ENCODE results near the gene ATF6. TPM values are rescaled to one million over a fixed set of nuclear protein-coding genes. Genes with fewer than 3 reads are reported as not detected.

Gene ATF6
- total and polyA plus RNA-seq, 2 of the 8 experiments (the other 6 are each of a cell fraction or from before 2014, with no cell fraction given) = 4.6 to 10.0 TPM

DNA sequence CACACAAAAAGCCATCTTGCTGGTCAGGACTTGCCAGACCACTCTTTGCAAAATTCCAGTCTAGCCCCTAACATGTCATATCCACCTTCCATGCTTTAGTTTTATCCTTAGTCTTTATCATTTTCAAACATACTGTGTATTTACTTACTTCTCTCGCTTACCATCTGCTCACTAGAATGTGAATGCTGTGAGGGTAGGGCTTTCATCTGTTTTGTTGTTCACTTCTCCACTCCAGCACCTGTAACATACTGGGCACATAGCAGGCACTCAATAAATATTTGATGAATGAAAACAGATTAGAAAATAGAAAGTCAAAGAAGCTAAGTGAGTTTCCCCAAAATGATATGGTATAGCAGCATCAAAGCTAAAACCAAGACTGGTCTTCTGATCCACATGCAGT is 177.6 kb downstream of the ATF6 start:
- H2BK12ac ChIP-seq (ENCODE audit: low read depth, low read length) = no peak overlapping the region
- H3K27ac ChIP-seq (ENCODE audit: low read depth, low read length) = no peak overlapping the region
- H3K4me2 ChIP-seq (ENCODE audit: insufficient read depth in 1 of 2, low read depth in 2 of 2, low read length in 2 of 2) = no peak overlapping the region
- WGBS, 2 experiments (ENCODE audit: extremely low coverage in 1 of 2, insufficient coverage in 1 of 2, insufficient read length in 1 of 2, insufficient replicate concordance in 2 of 2, low coverage in 1 of 2, low lambda C conversion rate in 2 of 2, missing lambda C conversion rate in 1 of 2) = 100% methylated on average over 1 of the region's 1 CpG; no CpG with 5 or more reads in 1 of the 2 experiments
- H2BK15ac ChIP-seq (ENCODE audit: low read length) = no peak overlapping the region
- no peak overlapping the region for H2BK20ac ChIP-seq (ENCODE audit: low read length)
- ChIA-PET POLR2A (ENCODE audit: partially characterized antibody) (no interaction called here), CTCF (ENCODE audit: partially characterized antibody) (interaction anchor here (1.2 to 2.4 kb wide), 9 partner anchors 10 to 151 kb away, joined by 3 to 6 read pairs (median 3); no protein-coding TSS in a partner anchor)
- peaks cover 0 to 9% (median 7%) of the 10 kb centered on the region in 4 experiments; a peak in 4 of 7 replicates for H3K4me1 ChIP-seq (replicated peaks in 1 of 4; ENCODE audit: control insufficient read depth in 3 of 4, insufficient read depth in 4 of 4, low read length in 3 of 4)
- no peaks in the 10 kb centered on the region for H3K27me3 ChIP-seq (replicated peaks in 1 of 4; ENCODE audit: control insufficient read depth in 3 of 4, extremely low read depth in 1 of 4, insufficient read depth in 3 of 4, low read length in 3 of 4)
- no peaks in the 10 kb centered on the region for H3K23me2 ChIP-seq (ENCODE audit: low read depth, low read length)
- DNase-seq (ENCODE audit: low read depth in 1 of 2, low spot score in 2 of 2) = no peak
- H3K56ac ChIP-seq (replicated peaks; ENCODE audit: insufficient read length, low read depth, low read length) = no peak overlapping the region
- no peak overlapping the region for H2BK120ac ChIP-seq (replicated peaks; ENCODE audit: low read depth, low read length)
- H4K8ac ChIP-seq (ENCODE audit: extremely low read depth, insufficient read depth, low read length) = no peak overlapping the region
- no peaks in the 10 kb centered on the region for H3K36me3 ChIP-seq (ENCODE audit: control insufficient read depth in 2 of 4, insufficient read depth in 4 of 4, low read length in 3 of 4)
- no peak overlapping the region for H3K23ac ChIP-seq (ENCODE audit: insufficient read length)
- H3K79me2 ChIP-seq (ENCODE audit: control insufficient read depth in 1 of 2, insufficient read depth in 2 of 2, low read length in 2 of 2) = no peaks in the 10 kb centered on the region
- no peak overlapping the region for H2AFZ ChIP-seq (ENCODE audit: low read length)
- no peak overlapping the region for H4K91ac ChIP-seq (replicated peaks; ENCODE audit: insufficient read length, low read length)
- no peaks in the 10 kb centered on the region for H3K9me3 ChIP-seq (ENCODE audit: insufficient read depth in 2 of 2, low read depth in 1 of 2, low read length in 1 of 2)
- no peak overlapping the region for H3K14ac ChIP-seq (ENCODE audit: insufficient read length)
- no peak overlapping the region for H3K18ac ChIP-seq (ENCODE audit: extremely low read depth, low read length)
- H3K79me1 ChIP-seq (ENCODE audit: low read depth, low read length) = no peaks in the 10 kb centered on the region
- no peak overlapping the region for H2AK5ac ChIP-seq (ENCODE audit: low read depth, low read length)
- H2BK5ac ChIP-seq (ENCODE audit: low read depth, low read length) = no peak overlapping the region
- no peak overlapping the region for H4K5ac ChIP-seq (ENCODE audit: insufficient read length, low read depth, low read length)
- no peak overlapping the region for H3K9ac ChIP-seq (replicated peaks in 1 of 4; ENCODE audit: extremely low read depth in 1 of 4, low read depth in 3 of 4, low read length in 3 of 4)
- no peak for FAIRE-seq
- H3K4me3 ChIP-seq (ENCODE audit: extremely low read depth in 1 of 4, insufficient read depth in 2 of 4, low read depth in 3 of 4, low read length in 4 of 4) = no peak overlapping the region
- H4K20me1 ChIP-seq (replicated peaks in 1 of 2; ENCODE audit: control insufficient read depth in 1 of 2, insufficient read depth in 2 of 2, low read length in 2 of 2) = no peaks in the 10 kb centered on the region
- H3K4ac ChIP-seq (replicated peaks; ENCODE audit: insufficient read length, low read depth, low read length) = no peak overlapping the region
- TF ChIP-seq HDAC2 (IDR thresholded peaks at IDR 0.05; ENCODE audit: borderline replicate concordance in 1 of 2, low read depth in 2 of 2, low read length in 2 of 2) = no peak
- no peak for TF ChIP-seq SIX5 (IDR thresholded peaks at IDR 0.05; ENCODE audit: low read depth, low read length)

All from H1 (cell line).